ENCODE data around the gene RFC4. TPM values are rescaled to one million over a fixed set of nuclear protein-coding genes. Genes with fewer than 3 reads are reported as not detected.
"Not testable (repeated sequence)": the region's sequence is repeated elsewhere in the genome, so short reads cannot be mapped to it uniquely, and the experiment has no call there.

The RFC4 gene, protein sequence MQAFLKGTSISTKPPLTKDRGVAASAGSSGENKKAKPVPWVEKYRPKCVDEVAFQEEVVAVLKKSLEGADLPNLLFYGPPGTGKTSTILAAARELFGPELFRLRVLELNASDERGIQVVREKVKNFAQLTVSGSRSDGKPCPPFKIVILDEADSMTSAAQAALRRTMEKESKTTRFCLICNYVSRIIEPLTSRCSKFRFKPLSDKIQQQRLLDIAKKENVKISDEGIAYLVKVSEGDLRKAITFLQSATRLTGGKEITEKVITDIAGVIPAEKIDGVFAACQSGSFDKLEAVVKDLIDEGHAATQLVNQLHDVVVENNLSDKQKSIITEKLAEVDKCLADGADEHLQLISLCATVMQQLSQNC
- 100 to 1,000 TPM in 1 of 4 donors, 10 to 100 TPM in 1, 1 to 10 TPM in 1, not detected in 1; 7.2 to 226 (median 10.5) TPM for total RNA-seq

DNA sequence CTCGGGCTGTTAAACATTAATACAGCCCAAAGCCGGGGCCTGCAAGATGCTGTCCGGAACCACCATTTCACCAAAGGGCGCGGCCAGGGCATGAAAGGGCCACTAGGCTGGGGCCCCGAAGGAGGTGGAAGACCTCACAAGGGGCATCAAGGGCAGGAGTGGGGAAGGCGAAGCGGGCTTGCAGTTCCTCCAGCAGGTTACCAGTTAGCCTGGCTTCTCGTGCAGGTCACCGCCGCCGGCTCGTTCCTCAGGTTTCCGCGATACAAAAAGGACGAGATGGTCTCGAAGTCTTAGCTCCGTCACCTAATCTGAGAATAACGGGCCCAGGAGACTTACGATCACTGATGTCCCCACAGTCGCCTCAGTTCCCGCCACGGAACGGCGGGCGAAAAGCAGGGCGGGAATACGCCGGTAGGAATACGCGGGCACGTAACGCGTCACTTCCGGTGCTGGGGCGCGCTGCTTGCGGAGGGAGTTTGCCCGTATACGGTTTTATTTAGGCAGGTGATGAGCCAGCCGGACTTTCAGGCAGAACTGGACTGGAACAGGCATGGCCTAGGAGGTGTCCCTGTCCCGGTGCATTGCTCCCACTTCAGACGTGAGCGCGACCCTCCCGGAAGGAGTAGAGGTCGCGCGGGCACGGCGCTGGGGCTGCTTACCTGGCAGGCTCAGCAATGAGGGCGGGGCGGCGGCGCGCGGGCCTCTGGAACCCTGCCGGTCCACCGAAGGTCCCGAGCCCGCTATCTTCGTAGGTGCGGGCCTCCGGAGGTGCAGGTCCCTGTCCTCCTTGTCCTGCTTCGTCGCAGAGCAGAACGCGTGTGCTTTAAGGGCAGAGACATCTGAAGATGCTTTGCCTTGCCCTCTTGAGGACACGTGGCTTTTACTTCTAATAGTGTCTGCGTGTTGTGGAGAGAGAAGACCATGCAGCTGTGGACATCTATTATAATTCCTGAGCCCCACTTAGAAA lies at the start of gene RFC4:
RFC4 (minus strand) TSS at position 394 of the 967 bp plus-strand sequence. CDS start 1,769 bp downstream, outside the sequence.
- no peaks in the 10 kb centered on the region for H3K9me3 ChIP-seq
- no peaks in the 10 kb centered on the region for H3K36me3 ChIP-seq
- H3K4me3 ChIP-seq, result peak within 1 kb of the TSS; percentile 46 to 86 (median 59)
- in situ Hi-C loops (cut with MboI; ENCODE audit: low pct_ligation_motif_present in 1 of 4, low pct_unique_long_range_greater_than_20kb in 1 of 4, low sequenced_read_pairs in 3 of 4) (loop anchor here in 3 of 4 donors (25.0 kb wide), 2 partner anchors 194 to 819 kb away; partner anchors contain the start of gene AHSG (in 2 of the 3)), intact Hi-C loops (cut with DNase I; ENCODE audit: low total_unique reads) (no loop called here)
- 0% methylated on average over 1 to 50 of the region's 70 CpGs for WGBS, 2 donors (ENCODE audit: low coverage in 1 of 2)
- H3K27ac ChIP-seq, result peak within 1 kb of the TSS; percentile 83 to 92 (median 90)
- peaks cover 6 to 20% (median 12%) of the 10 kb centered on the region in 4 donors for H3K4me1 ChIP-seq
- peak; percentile 91 for DNase-seq
- H3K27me3 ChIP-seq, result no peaks in the 10 kb centered on the region
- TF ChIP-seq, protein P1, sequence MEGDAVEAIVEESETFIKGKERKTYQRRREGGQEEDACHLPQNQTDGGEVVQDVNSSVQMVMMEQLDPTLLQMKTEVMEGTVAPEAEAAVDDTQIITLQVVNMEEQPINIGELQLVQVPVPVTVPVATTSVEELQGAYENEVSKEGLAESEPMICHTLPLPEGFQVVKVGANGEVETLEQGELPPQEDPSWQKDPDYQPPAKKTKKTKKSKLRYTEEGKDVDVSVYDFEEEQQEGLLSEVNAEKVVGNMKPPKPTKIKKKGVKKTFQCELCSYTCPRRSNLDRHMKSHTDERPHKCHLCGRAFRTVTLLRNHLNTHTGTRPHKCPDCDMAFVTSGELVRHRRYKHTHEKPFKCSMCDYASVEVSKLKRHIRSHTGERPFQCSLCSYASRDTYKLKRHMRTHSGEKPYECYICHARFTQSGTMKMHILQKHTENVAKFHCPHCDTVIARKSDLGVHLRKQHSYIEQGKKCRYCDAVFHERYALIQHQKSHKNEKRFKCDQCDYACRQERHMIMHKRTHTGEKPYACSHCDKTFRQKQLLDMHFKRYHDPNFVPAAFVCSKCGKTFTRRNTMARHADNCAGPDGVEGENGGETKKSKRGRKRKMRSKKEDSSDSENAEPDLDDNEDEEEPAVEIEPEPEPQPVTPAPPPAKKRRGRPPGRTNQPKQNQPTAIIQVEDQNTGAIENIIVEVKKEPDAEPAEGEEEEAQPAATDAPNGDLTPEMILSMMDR (IDR thresholded peaks at IDR 0.05), result no peak
- peak; percentile 69 to 85 (median 71) for TF ChIP-seq POLR2AphosphoS5 (IDR thresholded peaks at IDR 0.05)
- TF ChIP-seq POLR2A (IDR thresholded peaks at IDR 0.05), result peak; percentile 57
- TF ChIP-seq EP300 (IDR thresholded peaks at IDR 0.05; ENCODE audit: low read depth), result peak; percentile 4

DNA sequence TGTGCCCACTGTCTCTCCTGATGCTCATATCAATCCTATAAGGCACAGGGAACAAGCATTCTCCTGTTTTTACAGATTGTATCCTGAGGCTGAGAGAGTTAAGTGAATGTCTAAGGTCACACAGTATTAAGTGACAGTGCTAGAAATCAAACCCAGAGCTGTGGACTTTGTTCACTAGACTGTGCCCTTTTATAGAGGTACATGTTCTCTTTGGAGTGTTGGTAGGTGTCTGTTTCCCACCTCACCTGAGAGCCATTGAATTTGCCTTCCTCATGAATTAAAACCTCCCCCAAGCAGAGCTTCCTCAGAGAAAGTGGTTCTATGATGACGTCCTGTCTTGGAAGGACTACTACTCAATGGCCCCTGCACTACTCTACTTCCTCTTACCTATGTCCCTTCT lies 48.7 kb upstream of the RFC4 start:
- intact Hi-C loops (cut with DNase I; ENCODE audit: low total_unique reads) (no loop called here), in situ Hi-C loops (cut with MboI; ENCODE audit: low pct_ligation_motif_present in 1 of 4, low pct_unique_long_range_greater_than_20kb in 1 of 4, low sequenced_read_pairs in 3 of 4) (no loop called here)
- no peak for TF ChIP-seq POLR2AphosphoS5 (IDR thresholded peaks at IDR 0.05)
- TF ChIP-seq, protein P1 (IDR thresholded peaks at IDR 0.05), result no peak
- TF ChIP-seq EP300 (IDR thresholded peaks at IDR 0.05; ENCODE audit: low read depth), result no peak
- no peak for TF ChIP-seq POLR2A (IDR thresholded peaks at IDR 0.05)
- H3K27me3 ChIP-seq, result no peaks in the 10 kb centered on the region
- H3K4me3 ChIP-seq, result no peak overlapping the region
- DNase-seq, result no peak
- H3K9me3 ChIP-seq, result peaks cover 0 to 6% of the 10 kb centered on the region in 2 donors
- H3K4me1 ChIP-seq, result no peaks in the 10 kb centered on the region
- H3K36me3 ChIP-seq, result no peaks in the 10 kb centered on the region
- H3K27ac ChIP-seq, result no peak overlapping the region
- WGBS, 2 donors (ENCODE audit: low coverage in 1 of 2), result 0% methylated on average over 1 of the region's 1 CpG; no CpG with 5 or more reads in 1 of the 2 donors

DNA sequence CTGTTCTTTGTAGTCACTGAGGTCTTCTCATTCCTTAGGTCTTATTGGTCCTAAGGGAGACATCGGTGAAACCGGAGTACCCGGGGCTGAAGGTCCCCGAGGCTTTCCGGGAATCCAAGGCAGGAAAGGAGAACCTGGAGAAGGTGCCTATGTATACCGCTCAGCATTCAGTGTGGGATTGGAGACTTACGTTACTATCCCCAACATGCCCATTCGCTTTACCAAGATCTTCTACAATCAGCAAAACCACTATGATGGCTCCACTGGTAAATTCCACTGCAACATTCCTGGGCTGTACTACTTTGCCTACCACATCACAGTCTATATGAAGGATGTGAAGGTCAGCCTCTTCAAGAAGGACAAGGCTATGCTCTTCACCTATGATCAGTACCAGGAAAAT lies 47.9 kb upstream of the RFC4 start:
- H3K27ac ChIP-seq, result no peak overlapping the region
- no peaks in the 10 kb centered on the region for H3K27me3 ChIP-seq
- no peak for DNase-seq
- no peak for TF ChIP-seq POLR2A (IDR thresholded peaks at IDR 0.05)
- TF ChIP-seq, protein P1 (IDR thresholded peaks at IDR 0.05), result no peak
- TF ChIP-seq EP300 (IDR thresholded peaks at IDR 0.05; ENCODE audit: low read depth), result no peak
- TF ChIP-seq POLR2AphosphoS5 (IDR thresholded peaks at IDR 0.05), result no peak
- in situ Hi-C loops (cut with MboI; ENCODE audit: low pct_ligation_motif_present in 1 of 4, low pct_unique_long_range_greater_than_20kb in 1 of 4, low sequenced_read_pairs in 3 of 4), result no loop called here
- intact Hi-C loops (cut with DNase I; ENCODE audit: low total_unique reads), result no loop called here
- H3K9me3 ChIP-seq, result peaks cover 0 to 3% of the 10 kb centered on the region in 2 donors
- H3K4me1 ChIP-seq, result no peaks in the 10 kb centered on the region
- H3K36me3 ChIP-seq, result no peaks in the 10 kb centered on the region
- WGBS, 2 donors (ENCODE audit: low coverage in 1 of 2), result 94% methylated on average over 8 of the region's 8 CpGs; no CpG with 5 or more reads in 1 of the 2 donors
- no peak overlapping the region for H3K4me3 ChIP-seq

DNA sequence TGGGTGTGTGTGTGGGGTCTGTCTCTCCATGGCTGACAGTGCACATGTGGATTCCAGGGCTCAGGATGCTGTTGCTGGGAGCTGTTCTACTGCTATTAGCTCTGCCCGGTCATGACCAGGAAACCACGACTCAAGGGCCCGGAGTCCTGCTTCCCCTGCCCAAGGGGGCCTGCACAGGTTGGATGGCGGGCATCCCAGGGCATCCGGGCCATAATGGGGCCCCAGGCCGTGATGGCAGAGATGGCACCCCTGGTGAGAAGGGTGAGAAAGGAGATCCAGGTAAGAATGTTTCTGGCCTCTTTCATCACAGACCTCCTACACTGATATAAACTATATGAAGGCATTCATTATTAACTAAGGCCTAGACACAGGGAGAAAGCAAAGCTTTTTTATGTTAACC lies 46.7 kb upstream of the RFC4 start:
- no peaks in the 10 kb centered on the region for H3K9me3 ChIP-seq
- peaks cover 3% of the 10 kb centered on the region for H3K27me3 ChIP-seq
- no peak overlapping the region for H3K27ac ChIP-seq
- no peaks in the 10 kb centered on the region for H3K4me1 ChIP-seq
- TF ChIP-seq EP300 (IDR thresholded peaks at IDR 0.05; ENCODE audit: low read depth) (no peak), POLR2AphosphoS5 (IDR thresholded peaks at IDR 0.05) (no peak), POLR2A (IDR thresholded peaks at IDR 0.05) (no peak)
- TF ChIP-seq, protein P1 (IDR thresholded peaks at IDR 0.05), result no peak
- intact Hi-C loops (cut with DNase I; ENCODE audit: low total_unique reads) (no loop called here), in situ Hi-C loops (cut with MboI; ENCODE audit: low pct_ligation_motif_present in 1 of 4, low pct_unique_long_range_greater_than_20kb in 1 of 4, low sequenced_read_pairs in 3 of 4) (no loop called here)
- no peak for DNase-seq
- H3K4me3 ChIP-seq, result no peak overlapping the region
- no peaks in the 10 kb centered on the region for H3K36me3 ChIP-seq
- WGBS, 2 donors (ENCODE audit: low coverage in 1 of 2), result 85% methylated on average over 5 of the region's 6 CpGs; no CpG with 5 or more reads in 1 of the 2 donors

DNA sequence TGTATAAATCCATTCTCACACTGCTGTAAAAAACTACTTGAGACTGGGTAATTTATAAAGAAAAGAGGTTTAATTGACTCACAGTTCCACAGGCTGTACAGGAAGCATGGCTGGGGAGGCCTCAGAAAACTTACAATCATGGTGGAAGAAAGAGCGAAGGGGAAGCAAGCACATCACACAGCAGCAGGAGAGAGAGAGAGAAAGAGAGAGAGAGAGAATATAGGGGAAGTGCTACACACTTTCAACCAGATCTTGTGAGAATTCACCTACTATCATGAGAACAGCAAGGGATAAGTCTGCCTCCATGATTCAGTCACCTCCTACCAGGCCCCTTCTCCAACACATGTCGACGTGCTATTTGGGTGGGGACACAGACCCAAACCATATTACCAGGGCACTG lies 45.6 kb upstream of the RFC4 start:
- H3K4me3 ChIP-seq; intact Hi-C loops (cut with DNase I; ENCODE audit: low total_unique reads); H3K4me1 ChIP-seq; in situ Hi-C loops (cut with MboI; ENCODE audit: low pct_ligation_motif_present in 1 of 4, low pct_unique_long_range_greater_than_20kb in 1 of 4, low sequenced_read_pairs in 3 of 4); H3K9me3 ChIP-seq; H3K36me3 ChIP-seq; DNase-seq; H3K27ac ChIP-seq: not testable (repeated sequence)
- whole genome bisulfite sequencing, 2 donors (ENCODE audit: low coverage in 1 of 2), result 88 to 100% methylated on average over 2 to 3 of the region's 3 CpGs
- peaks cover 11% of the 10 kb centered on the region for H3K27me3 ChIP-seq

Data from transverse colon (tissue), 4 donors.